HepG2 (cell line): Measurements from ENCODE around the gene EPM2AIP1. TPM values are rescaled to one million over a fixed set of nuclear protein-coding genes. Genes with fewer than 3 reads are reported as not detected.

ENCODE experiments used
- ATAC-seq: fragments of 200-7000 bp; cut with Tn5 transposase; 3 replicates; pipeline ENCODE4 v1.9.1; 2020; ENCODE audit warnings: mild to moderate bottlenecking, moderate library complexity
- BruUV-seq: library from RNA; stranded (reverse); fragments of 400-500 nt; replicated peaks from 2 replicates; lab custom pipeline; 2021; lab: Mats Ljungman, UMichigan
- CTCF ChIA-PET: fragments of 300-600 bp; formaldehyde crosslinking; extraction: SDS; loops from one replicate; lab custom pipeline; 2021; ENCODE audit warnings: low total read pairs, inconsistent platforms, low intra/inter-chr PET ratio; lab: Yijun Ruan, JAX
- POLR2A ChIA-PET: fragments of 350-600 bp; sonication (Branson Sonifier 250); formaldehyde crosslinking; loops from one replicate; lab custom pipeline; 2020; ENCODE audit warnings: antibody characterized with exemption, inconsistent platforms; lab: Yijun Ruan, JAX
- DNase-seq: peaks from one replicate; pipeline ENCODE4 v3.0.0-alpha.2; 2015; ENCODE audit warnings: low spot score
- FAIRE-seq: peaks from 3 replicates; lab custom pipeline; 2011; peaks lifted over from hg19 to GRCh38; lab: Jason Lieb, UNC
- H2AFZ ChIP-seq: one replicate; pipeline ENCODE4 v1.6.1; 2011; ENCODE audit warnings: low read length, inconsistent platforms
- H3K27ac ChIP-seq: fragments of 300-600 bp; 3 replicates; pipeline ENCODE4 v1.8.0; 2011; ENCODE audit warnings: mixed run types, mild to moderate bottlenecking, mixed read lengths, low read length, inconsistent platforms; ENCODE audit not compliant: insufficient read depth; ENCODE audit errors: extremely low read length
- H3K27me3 ChIP-seq, 2 experiments: fragments of 200-600 bp in 1 of 2; 2 replicates in 1 of 2; 3 replicates in 1 of 2; pipeline versions ENCODE4 v1.6.0 to v1.8.0; 2011; ENCODE audit warnings: low read length in 2 of 2, mild to moderate bottlenecking in 2 of 2, moderate library complexity in 2 of 2, inconsistent platforms in 1 of 2; ENCODE audit not compliant: insufficient read depth in 2 of 2, control insufficient read depth in 1 of 2
- H3K36me3 ChIP-seq, 2 experiments: fragments of 200-600 bp in 1 of 2; replicated peaks in 1 of 2; 2 replicates in 1 of 2; 3 replicates in 1 of 2; pipeline versions ENCODE4 v1.5.1 to v1.8.0; 2011; ENCODE audit warnings: low read length in 2 of 2, inconsistent platforms in 1 of 2; ENCODE audit not compliant: insufficient read depth in 2 of 2, control insufficient read depth in 1 of 2
- H3K4me1 ChIP-seq: 2 replicates; pipeline ENCODE4 v1.5.1; 2012; ENCODE audit warnings: low read length, inconsistent platforms; ENCODE audit not compliant: insufficient read depth
- H3K4me2 ChIP-seq: 2 replicates; pipeline ENCODE4 v1.6.0; 2011; ENCODE audit warnings: low read depth, low read length, inconsistent platforms
- H3K4me3 ChIP-seq, 3 experiments: fragments of 200-600 bp in 1 of 3; sonication (generic), shearing (Covaris generic) in 1 of 3; replicated peaks in 1 of 3; 2 replicates each; pipeline ENCODE4 v1.5.1; 2011 to 2016; ENCODE audit warnings: low read length in 3 of 3, inconsistent platforms in 2 of 3, low read depth in 2 of 3, mild to moderate bottlenecking in 2 of 3, control low read depth in 1 of 3, mixed read lengths in 1 of 3; ENCODE audit not compliant: insufficient read depth in 1 of 3
- H3K79me2 ChIP-seq: one replicate; pipeline ENCODE4 v1.6.1; 2011; ENCODE audit warnings: low read length, inconsistent platforms; ENCODE audit not compliant: insufficient read depth
- H3K9ac ChIP-seq: 2 replicates; pipeline ENCODE4 v1.6.0; 2011; ENCODE audit warnings: mild to moderate bottlenecking, low read depth, low read length, inconsistent platforms; ENCODE audit not compliant: insufficient read depth
- H3K9me3 ChIP-seq: 2 replicates; pipeline ENCODE4 v1.5.1; 2012; ENCODE audit warnings: mild to moderate bottlenecking, low read length
- H4K20me1 ChIP-seq: 2 replicates; pipeline ENCODE4 v1.6.0; 2011; ENCODE audit warnings: inconsistent platforms, mild to moderate bottlenecking, low read length, moderate library complexity; ENCODE audit not compliant: insufficient read depth
- CREM ChIP-seq, 2 experiments: sonication (generic) in 1 of 2; formaldehyde crosslinking in 1 of 2; IDR thresholded peaks; 2 replicates each; pipeline versions ENCODE4 v1.4.0 to v1.6.1; 2016 to 2020; ENCODE audit warnings: antibody characterized with exemption in 1 of 2, mild to moderate bottlenecking in 1 of 2, missing genetic modification reagents in 1 of 2
- DNMT3B ChIP-seq: conservative IDR thresholded peaks from 2 replicates; pipeline ENCODE4 v1.6.1; 2016; ENCODE audit warnings: missing biosample characterization, control low read depth
- ELF3 ChIP-seq: IDR thresholded peaks from 2 replicates; pipeline ENCODE4 v1.6.1; 2016; ENCODE audit warnings: missing genetic modification reagents, missing compliant biosample characterization
- KLF16 ChIP-seq, 2 experiments: sonication (generic) in 1 of 2; formaldehyde crosslinking in 1 of 2; IDR thresholded peaks; 2 replicates each; pipeline versions ENCODE4 v1.6.1 to v1.8.0; 2016 to 2023; ENCODE audit warnings: missing genetic modification reagents in 2 of 2, missing compliant biosample characterization in 1 of 2
- MAFG ChIP-seq: sonication (generic); formaldehyde crosslinking; IDR thresholded peaks from 2 replicates; pipeline ENCODE4 v1.5.1; 2020; ENCODE audit warnings: mild to moderate bottlenecking, missing genetic modification reagents
- MAFK ChIP-seq, 2 experiments: IDR thresholded peaks in 1 of 2; conservative IDR thresholded peaks in 1 of 2; 2 replicates each; pipeline ENCODE4 v1.6.1; 2011; ENCODE audit warnings: improper control_type of control experiment in 2 of 2, low read length in 2 of 2
- MIER2 ChIP-seq: IDR thresholded peaks from 2 replicates; pipeline ENCODE4 v1.6.1; 2016; ENCODE audit warnings: missing biosample characterization, missing genetic modification reagents
- SP140L ChIP-seq: sonication (generic); formaldehyde crosslinking; IDR thresholded peaks from 2 replicates; pipeline ENCODE4 v1.4.0; 2020; ENCODE audit warnings: missing genetic modification reagents, borderline replicate concordance
- ZNF205 ChIP-seq: IDR thresholded peaks from 2 replicates; pipeline ENCODE4 v1.6.1; 2018; ENCODE audit warnings: missing biosample characterization, missing genetic modification reagents
- ZNF30 ChIP-seq: sonication (generic); formaldehyde crosslinking; IDR thresholded peaks from 2 replicates; pipeline ENCODE4 v1.5.0; 2020; ENCODE audit warnings: mild to moderate bottlenecking, missing genetic modification reagents
- ZNF331 ChIP-seq: sonication (generic); formaldehyde crosslinking; IDR thresholded peaks from 2 replicates; pipeline ENCODE4 v1.4.0; 2020; ENCODE audit warnings: missing genetic modification reagents
- in situ Hi-C: cut with HindIII; loops from 2 replicates; pipeline ENCODE4 v1.10.0; 2017; ENCODE audit warnings: low pct_unique_long_range_greater_than_20kb; ENCODE audit not compliant: extremely low pct_ligation_motif_present
- intact Hi-C: fragments of 100-400 bp; cut with micrococcal nuclease; formaldehyde crosslinking; loops from one replicate; pipeline ENCODE4 v1.10.0; 2022; ENCODE audit not compliant: unreplicated experiment
- polyA plus RNA-seq, 8 experiments: library from polyadenylated mRNA; depleted of rRNA in 3 of 8; stranded (reverse) in 7 of 8; unstranded in 1 of 8; fragments of >200 nt; fragmentation: Illumina TruSeq in 4 of 8; extraction: Trizol in 4 of 8; gene quantifications; 2 replicates each; pipeline versions ENCODE4 v1.2.1 to v1.2.3, GENCODE V29; 2011 to 2016; ENCODE audit warnings: low read depth in 4 of 8, missing spikeins in 1 of 8, mixed read lengths in 1 of 8; ENCODE audit not compliant: insufficient read depth in 1 of 8
- total RNA-seq, 5 experiments: library from RNA; depleted of rRNA; stranded (reverse); fragments of >200 nt; fragmentation: Illumina TruSeq; extraction: Trizol; gene quantifications; 2 replicates each; pipeline ENCODE4 v1.2.3, GENCODE V29; 2016; ENCODE audit warnings: low read depth in 1 of 5
- TF ChIP-seq, protein P1 (sequence below): sonication (generic); formaldehyde crosslinking; IDR thresholded peaks from 2 replicates; pipeline ENCODE4 v1.4.0; 2020; ENCODE audit warnings: missing genetic modification reagents
- TF ChIP-seq, protein P2 (sequence below): sonication (generic); formaldehyde crosslinking; IDR thresholded peaks from 2 replicates; pipeline ENCODE4 v1.5.0; 2020; ENCODE audit warnings: mild to moderate bottlenecking, missing genetic modification reagents
- TF ChIP-seq, protein P3 (sequence below): sonication (generic); formaldehyde crosslinking; IDR thresholded peaks from 2 replicates; pipeline ENCODE4 v1.5.0; 2020; ENCODE audit warnings: missing genetic modification reagents

EPM2AIP1 gene
- total and polyA plus RNA-seq, 2 of the 13 experiments (the other 11 are each of a cell fraction or from before 2014, with no cell fraction given) = 10.7 to 23.0 TPM

DNA sequence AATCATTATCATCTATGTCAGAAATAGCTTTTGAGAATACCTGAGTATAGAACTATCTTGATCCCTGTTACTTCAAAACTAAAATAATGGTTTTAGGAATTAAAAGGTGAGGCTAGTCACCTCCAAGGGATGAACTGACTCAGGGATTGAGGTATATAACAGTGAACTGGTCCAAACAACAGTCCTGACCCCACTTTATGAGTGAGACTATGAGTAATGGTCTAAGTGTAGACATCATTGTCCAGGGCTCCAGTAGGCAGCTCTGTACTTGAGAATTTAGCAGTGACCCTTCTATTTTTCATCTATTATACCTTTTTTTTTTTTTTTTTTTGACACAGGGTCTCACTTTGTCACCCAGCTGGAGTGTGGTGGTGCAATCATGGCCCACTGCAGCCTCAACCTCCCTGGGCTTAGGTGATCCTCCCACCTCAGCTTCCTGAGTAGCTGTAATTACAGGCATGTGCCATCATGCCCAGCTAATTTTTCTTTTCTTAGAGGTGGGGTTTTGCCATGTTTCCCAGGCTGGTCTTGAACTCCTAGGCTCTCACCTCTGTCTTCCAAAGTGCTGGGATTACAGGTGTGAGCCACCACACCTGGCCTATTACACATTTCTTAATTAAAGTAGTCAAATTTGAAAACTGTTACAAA lies 36.7 kb upstream of the EPM2AIP1 start:
- POLR2A ChIA-PET = no interaction called here
- no TSS peak for BruUV-seq
- Histone ChIP-seq H3K9me3 (0 out of 2 replicates have a peak, but pooled peaks cover 3% of the 10 kb centered on the region), H3K36me3 (peaks cover 21 to 72% of the 10 kb centered on the region in 2 experiments), H3K4me2 (no peak overlapping the region), H3K79me2 (no peaks in the 10 kb centered on the region), H3K27ac (no peak overlapping the region), H2AFZ (no peak overlapping the region), H3K4me1 (no peaks in the 10 kb centered on the region), H4K20me1 (no peaks in the 10 kb centered on the region), H3K27me3 (no peaks in the 10 kb centered on the region), H3K9ac (no peak overlapping the region), H3K4me3 (no peak overlapping the region)
- intact Hi-C loops (loop anchor here (5.0 kb wide), 1 partner anchor 237 kb away; no protein-coding TSS in a partner anchor), in situ Hi-C loops (loop anchor here (10.0 kb wide), 1 partner anchor 185 kb away; no protein-coding TSS in a partner anchor)
- no peak for ATAC-seq
- no peak for DNase-seq
- FAIRE-seq = no peak
- CTCF ChIA-PET = no interaction called here
- TF ChIP-seq MIER2 (no peak), CREM (IDR thresholded peaks at IDR 0.05) (no peak), CREM (CRISPR knock-in tag; IDR thresholded peaks at IDR 0.05) (no peak), ZNF331 (CRISPR knock-in tag) (no peak), SP140L (CRISPR knock-in tag) (no peak), ELF3 (CRISPR knock-in tag) (no peak), MAFG (no peak), KLF16 (CRISPR knock-in tag; IDR thresholded peaks at IDR 0.05) (no peak), ZNF205 (CRISPR knock-in tag) (no peak), DNMT3B (CRISPR knock-in tag) (no peak), ZNF30 (CRISPR knock-in tag) (no peak), MAFK (conservative IDR thresholded peaks at IDR 0.05 in 1 of 2, IDR thresholded peaks at IDR 0.05 in 1 of 2; ENCODE audit: low read length in 2 of 2) (no peak)
- TF ChIP-seq, protein P1, sequence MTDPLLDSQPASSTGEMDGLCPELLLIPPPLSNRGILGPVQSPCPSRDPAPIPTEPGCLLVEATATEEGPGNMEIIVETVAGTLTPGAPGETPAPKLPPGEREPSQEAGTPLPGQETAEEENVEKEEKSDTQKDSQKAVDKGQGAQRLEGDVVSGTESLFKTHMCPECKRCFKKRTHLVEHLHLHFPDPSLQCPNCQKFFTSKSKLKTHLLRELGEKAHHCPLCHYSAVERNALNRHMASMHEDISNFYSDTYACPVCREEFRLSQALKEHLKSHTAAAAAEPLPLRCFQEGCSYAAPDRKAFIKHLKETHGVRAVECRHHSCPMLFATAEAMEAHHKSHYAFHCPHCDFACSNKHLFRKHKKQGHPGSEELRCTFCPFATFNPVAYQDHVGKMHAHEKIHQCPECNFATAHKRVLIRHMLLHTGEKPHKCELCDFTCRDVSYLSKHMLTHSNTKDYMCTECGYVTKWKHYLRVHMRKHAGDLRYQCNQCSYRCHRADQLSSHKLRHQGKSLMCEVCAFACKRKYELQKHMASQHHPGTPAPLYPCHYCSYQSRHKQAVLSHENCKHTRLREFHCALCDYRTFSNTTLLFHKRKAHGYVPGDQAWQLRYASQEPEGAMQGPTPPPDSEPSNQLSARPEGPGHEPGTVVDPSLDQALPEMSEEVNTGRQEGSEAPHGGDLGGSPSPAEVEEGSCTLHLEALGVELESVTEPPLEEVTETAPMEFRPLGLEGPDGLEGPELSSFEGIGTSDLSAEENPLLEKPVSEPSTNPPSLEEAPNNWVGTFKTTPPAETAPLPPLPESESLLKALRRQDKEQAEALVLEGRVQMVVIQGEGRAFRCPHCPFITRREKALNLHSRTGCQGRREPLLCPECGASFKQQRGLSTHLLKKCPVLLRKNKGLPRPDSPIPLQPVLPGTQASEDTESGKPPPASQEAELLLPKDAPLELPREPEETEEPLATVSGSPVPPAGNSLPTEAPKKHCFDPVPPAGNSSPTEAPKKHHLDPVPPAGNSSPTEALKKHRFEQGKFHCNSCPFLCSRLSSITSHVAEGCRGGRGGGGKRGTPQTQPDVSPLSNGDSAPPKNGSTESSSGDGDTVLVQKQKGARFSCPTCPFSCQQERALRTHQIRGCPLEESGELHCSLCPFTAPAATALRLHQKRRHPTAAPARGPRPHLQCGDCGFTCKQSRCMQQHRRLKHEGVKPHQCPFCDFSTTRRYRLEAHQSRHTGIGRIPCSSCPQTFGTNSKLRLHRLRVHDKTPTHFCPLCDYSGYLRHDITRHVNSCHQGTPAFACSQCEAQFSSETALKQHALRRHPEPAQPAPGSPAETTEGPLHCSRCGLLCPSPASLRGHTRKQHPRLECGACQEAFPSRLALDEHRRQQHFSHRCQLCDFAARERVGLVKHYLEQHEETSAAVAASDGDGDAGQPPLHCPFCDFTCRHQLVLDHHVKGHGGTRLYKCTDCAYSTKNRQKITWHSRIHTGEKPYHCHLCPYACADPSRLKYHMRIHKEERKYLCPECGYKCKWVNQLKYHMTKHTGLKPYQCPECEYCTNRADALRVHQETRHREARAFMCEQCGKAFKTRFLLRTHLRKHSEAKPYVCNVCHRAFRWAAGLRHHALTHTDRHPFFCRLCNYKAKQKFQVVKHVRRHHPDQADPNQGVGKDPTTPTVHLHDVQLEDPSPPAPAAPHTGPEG (CRISPR knock-in tag) = no peak
- TF ChIP-seq, protein P2, sequence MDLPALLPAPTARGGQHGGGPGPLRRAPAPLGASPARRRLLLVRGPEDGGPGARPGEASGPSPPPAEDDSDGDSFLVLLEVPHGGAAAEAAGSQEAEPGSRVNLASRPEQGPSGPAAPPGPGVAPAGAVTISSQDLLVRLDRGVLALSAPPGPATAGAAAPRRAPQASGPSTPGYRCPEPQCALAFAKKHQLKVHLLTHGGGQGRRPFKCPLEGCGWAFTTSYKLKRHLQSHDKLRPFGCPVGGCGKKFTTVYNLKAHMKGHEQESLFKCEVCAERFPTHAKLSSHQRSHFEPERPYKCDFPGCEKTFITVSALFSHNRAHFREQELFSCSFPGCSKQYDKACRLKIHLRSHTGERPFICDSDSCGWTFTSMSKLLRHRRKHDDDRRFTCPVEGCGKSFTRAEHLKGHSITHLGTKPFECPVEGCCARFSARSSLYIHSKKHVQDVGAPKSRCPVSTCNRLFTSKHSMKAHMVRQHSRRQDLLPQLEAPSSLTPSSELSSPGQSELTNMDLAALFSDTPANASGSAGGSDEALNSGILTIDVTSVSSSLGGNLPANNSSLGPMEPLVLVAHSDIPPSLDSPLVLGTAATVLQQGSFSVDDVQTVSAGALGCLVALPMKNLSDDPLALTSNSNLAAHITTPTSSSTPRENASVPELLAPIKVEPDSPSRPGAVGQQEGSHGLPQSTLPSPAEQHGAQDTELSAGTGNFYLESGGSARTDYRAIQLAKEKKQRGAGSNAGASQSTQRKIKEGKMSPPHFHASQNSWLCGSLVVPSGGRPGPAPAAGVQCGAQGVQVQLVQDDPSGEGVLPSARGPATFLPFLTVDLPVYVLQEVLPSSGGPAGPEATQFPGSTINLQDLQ (CRISPR knock-in tag) = no peak
- TF ChIP-seq, protein P3, sequence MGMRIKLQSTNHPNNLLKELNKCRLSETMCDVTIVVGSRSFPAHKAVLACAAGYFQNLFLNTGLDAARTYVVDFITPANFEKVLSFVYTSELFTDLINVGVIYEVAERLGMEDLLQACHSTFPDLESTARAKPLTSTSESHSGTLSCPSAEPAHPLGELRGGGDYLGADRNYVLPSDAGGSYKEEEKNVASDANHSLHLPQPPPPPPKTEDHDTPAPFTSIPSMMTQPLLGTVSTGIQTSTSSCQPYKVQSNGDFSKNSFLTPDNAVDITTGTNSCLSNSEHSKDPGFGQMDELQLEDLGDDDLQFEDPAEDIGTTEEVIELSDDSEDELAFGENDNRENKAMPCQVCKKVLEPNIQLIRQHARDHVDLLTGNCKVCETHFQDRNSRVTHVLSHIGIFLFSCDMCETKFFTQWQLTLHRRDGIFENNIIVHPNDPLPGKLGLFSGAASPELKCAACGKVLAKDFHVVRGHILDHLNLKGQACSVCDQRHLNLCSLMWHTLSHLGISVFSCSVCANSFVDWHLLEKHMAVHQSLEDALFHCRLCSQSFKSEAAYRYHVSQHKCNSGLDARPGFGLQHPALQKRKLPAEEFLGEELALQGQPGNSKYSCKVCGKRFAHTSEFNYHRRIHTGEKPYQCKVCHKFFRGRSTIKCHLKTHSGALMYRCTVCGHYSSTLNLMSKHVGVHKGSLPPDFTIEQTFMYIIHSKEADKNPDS (CRISPR knock-in tag) = no peak
